DMS53 (cell line): Measurements from ENCODE around the gene CNTNAP1.

ENCODE experiments used
- DNase-seq: peaks from one replicate; lab custom pipeline; 2025; lab: John Stamatoyannopoulos, UW

The CNTNAP1 gene

GRCh38 chr17:42685831-42686230, 3.5 kb downstream of the CNTNAP1 start:
- no peak for DNase-seq

GRCh38 chr17:42686520-42687128, 4.3 kb downstream of the CNTNAP1 start:
- DNase-seq, result no peak

- no peak for DNase-seq
Measured at GRCh38 chr17:42687707-42688320, 5.5 kb downstream of the CNTNAP1 start.

- DNase-seq, result no peak
Measured at GRCh38 chr17:42690596-42690995, 8.3 kb downstream of the CNTNAP1 start.

GRCh38 chr17:42691021-42691545, 8.8 kb downstream of the CNTNAP1 start:
- DNase-seq, result no peak

GRCh38 chr17:42692489-42692888, 10.2 kb downstream of the CNTNAP1 start:
- no peak for DNase-seq

- no peak for DNase-seq
Measured at GRCh38 chr17:42694524-42694923, 12.2 kb downstream of the CNTNAP1 start.

- no peak for DNase-seq
Measured at GRCh38 chr17:42695500-42695899, 13.2 kb downstream of the CNTNAP1 start.

- no peak for DNase-seq
Measured at GRCh38 chr17:42697108-42697811, 14.9 kb downstream of the CNTNAP1 start.

- no peak for DNase-seq
Measured at GRCh38 chr17:42698736-42699414, 16.5 kb downstream of the CNTNAP1 start.

GRCh38 chr17:42699415-42699740, 17.0 kb downstream of the CNTNAP1 start:
- no peak for DNase-seq

GRCh38 chr17:42700586-42701289, 18.4 kb downstream of the CNTNAP1 start:
- DNase-seq, result no peak

- DNase-seq, result no peak
Measured at GRCh38 chr17:42702446-42702845, 20.1 kb downstream of the CNTNAP1 start.

- no peak for DNase-seq
Measured at GRCh38 chr17:42704490-42704836, 22.1 kb downstream of the CNTNAP1 start.

- DNase-seq, result no peak
Measured at GRCh38 chr17:42704837-42705494, 22.6 kb downstream of the CNTNAP1 start.

- DNase-seq, result no peak
Measured at GRCh38 chr17:42706732-42707131, 24.4 kb downstream of the CNTNAP1 start.

- DNase-seq, result no peak
Measured at GRCh38 chr17:42708588-42708987, 26.3 kb downstream of the CNTNAP1 start.

GRCh38 chr17:42709561-42709960, 27.2 kb downstream of the CNTNAP1 start:
- no peak for DNase-seq

GRCh38 chr17:42720996-42721583, 38.8 kb downstream of the CNTNAP1 start:
- DNase-seq, result peak; percentile 92

GRCh38 chr17:42723636-42724035, 41.3 kb downstream of the CNTNAP1 start:
- no peak for DNase-seq

GRCh38 chr17:42725143-42725542, 42.8 kb downstream of the CNTNAP1 start:
- DNase-seq, result no peak
